Endothelial cell of umbilical vein (primary cell): Measurements from ENCODE around the gene RHOB. TPM values are rescaled to one million over a fixed set of nuclear protein-coding genes. Genes with fewer than 3 reads are reported as not detected.

ENCODE experiments used
- BruUV-seq: library from RNA; stranded (reverse); fragments of 400-500 nt; replicated peaks from 2 replicates; lab custom pipeline; 2021; lab: Mats Ljungman, UMichigan
- CTCF ChIA-PET: fragments of 300-600, 350-600 bp; sonication (Branson Sonifier 250); formaldehyde crosslinking; loops from one replicate; lab custom pipeline; 2021; ENCODE audit warnings: antibody characterized with exemption, inconsistent platforms; lab: Charles Lee
- POLR2A ChIA-PET: fragments of 300-600, 350-600 bp; sonication (Branson Sonifier 250); formaldehyde crosslinking; loops from one replicate; lab custom pipeline; 2021; ENCODE audit warnings: antibody characterized with exemption, inconsistent platforms; lab: Charles Lee
- DNase-seq: peaks from one replicate; pipeline ENCODE4 v3.0.0-alpha.2; 2011; ENCODE audit warnings: low read depth, low spot score
- FAIRE-seq: peaks from 2 replicates; lab custom pipeline; 2011; peaks lifted over from hg19 to GRCh38; lab: Jason Lieb, UNC
- H2AFZ ChIP-seq: 2 replicates; pipeline ENCODE4 v1.6.0; 2012; ENCODE audit warnings: low read depth, low read length, control low read depth, inconsistent platforms
- H3K27ac ChIP-seq: 2 replicates; pipeline ENCODE4 v1.5.1; 2011; ENCODE audit warnings: low read depth, mild to moderate bottlenecking, control low read depth, low read length, moderate library complexity; ENCODE audit not compliant: insufficient read depth
- H3K27me3 ChIP-seq, 2 experiments: 2 replicates each; pipeline versions ENCODE4 v1.6.0 to v1.6.1; 2011; ENCODE audit warnings: low read length in 2 of 2, mixed read lengths in 1 of 2; ENCODE audit not compliant: control insufficient read depth in 2 of 2, insufficient read depth in 2 of 2
- H3K36me3 ChIP-seq, 2 experiments: 2 replicates in 1 of 2; 3 replicates in 1 of 2; pipeline ENCODE4 v1.5.1; 2011; ENCODE audit warnings: low read length in 2 of 2, mild to moderate bottlenecking in 1 of 2, moderate library complexity in 1 of 2; ENCODE audit not compliant: control insufficient read depth in 2 of 2, insufficient read depth in 2 of 2; ENCODE audit errors: extremely low read depth in 1 of 2
- H3K4me1 ChIP-seq: 3 replicates; pipeline ENCODE4 v1.5.1; 2011; ENCODE audit warnings: mild to moderate bottlenecking, low read length; ENCODE audit not compliant: control insufficient read depth, insufficient read depth; ENCODE audit errors: extremely low read depth
- H3K4me2 ChIP-seq: 2 replicates; pipeline ENCODE4 v1.6.1; 2011; ENCODE audit warnings: low read length, control low read depth, mixed read lengths; ENCODE audit not compliant: insufficient read depth
- H3K4me3 ChIP-seq, 3 experiments: fragments of 200-600 bp in 1 of 3; sonication (generic), shearing (Covaris generic) in 1 of 3; replicated peaks in 1 of 3; 2 replicates each; pipeline ENCODE4 v1.5.1; 2011 to 2016; ENCODE audit warnings: control low read depth in 3 of 3, low read length in 3 of 3, mild to moderate bottlenecking in 2 of 3, inconsistent platforms in 1 of 3, low read depth in 1 of 3, moderate library complexity in 1 of 3; ENCODE audit not compliant: insufficient read depth in 1 of 3
- H3K79me2 ChIP-seq: 2 replicates; pipeline ENCODE4 v1.6.0; 2012; ENCODE audit warnings: low read length, inconsistent platforms; ENCODE audit not compliant: control insufficient read depth, insufficient read depth
- H3K9ac ChIP-seq: replicated peaks from 2 replicates; pipeline ENCODE3; 2011; ENCODE audit warnings: low read length, control low read depth; ENCODE audit not compliant: insufficient read depth; ENCODE audit errors: extremely low read depth
- H3K9me1 ChIP-seq: replicated peaks from 3 replicates; pipeline ENCODE4 v1.6.0; 2011; ENCODE audit warnings: mild to moderate bottlenecking, low read length; ENCODE audit not compliant: control insufficient read depth, insufficient read depth; ENCODE audit errors: extremely low read depth
- H3K9me3 ChIP-seq: replicated peaks from 2 replicates; pipeline ENCODE4 v1.5.1; 2012; ENCODE audit warnings: low read length, inconsistent platforms; ENCODE audit not compliant: control insufficient read depth, insufficient read depth
- H4K20me1 ChIP-seq: replicated peaks from 2 replicates; pipeline ENCODE3; 2011; ENCODE audit warnings: mild to moderate bottlenecking, low read length; ENCODE audit not compliant: control insufficient read depth, insufficient read depth; ENCODE audit errors: extremely low read depth
- CTCF ChIP-seq, 2 donors: IDR thresholded peaks; 1 replicate in 1 of 2; 2 replicates in 1 of 2; pipeline ENCODE4 v1.5.1; 2011; ENCODE audit warnings: low read length in 2 of 2, mild to moderate bottlenecking in 2 of 2, moderate library complexity in 2 of 2, control low read depth in 1 of 2, inconsistent platforms in 1 of 2, low read depth in 1 of 2; ENCODE audit not compliant: insufficient read depth in 1 of 2; ENCODE audit errors: extremely low read depth in 1 of 2
- EZH2 ChIP-seq: IDR thresholded peaks from 2 replicates; pipeline ENCODE4 v1.6.1; 2012; ENCODE audit warnings: borderline replicate concordance, low read depth, mild to moderate bottlenecking, moderate library complexity, low read length, inconsistent platforms; ENCODE audit not compliant: severe bottlenecking
- FOS ChIP-seq: IDR thresholded peaks from 2 replicates; pipeline ENCODE4 v1.6.1; 2011; ENCODE audit warnings: mild to moderate bottlenecking, low read length, moderate library complexity, borderline replicate concordance; ENCODE audit not compliant: insufficient read depth
- GATA2 ChIP-seq: IDR thresholded peaks from 2 replicates; pipeline ENCODE4 v1.7.0; 2011; ENCODE audit warnings: low read depth, mild to moderate bottlenecking, moderate library complexity, mixed read lengths, low read length; ENCODE audit not compliant: insufficient read length, insufficient read depth
- JUN ChIP-seq: IDR thresholded peaks from 2 replicates; pipeline ENCODE4 v1.6.1; 2011; ENCODE audit warnings: borderline replicate concordance, low read depth; ENCODE audit not compliant: insufficient read length, insufficient read depth
- MAX ChIP-seq: IDR thresholded peaks from 2 replicates; pipeline ENCODE4 v1.6.1; 2011; ENCODE audit not compliant: insufficient read depth, insufficient read length
- MYC ChIP-seq: IDR thresholded peaks from one replicate; pipeline ENCODE4 v1.6.1; 2011; ENCODE audit warnings: mild to moderate bottlenecking, low read depth, low read length
- POLR2A ChIP-seq: IDR thresholded peaks from 2 replicates; pipeline ENCODE4 v1.6.1; 2012; ENCODE audit warnings: low read depth, mild to moderate bottlenecking, control low read depth, low read length
- POLR2AphosphoS5 ChIP-seq: IDR thresholded peaks from 2 replicates; pipeline ENCODE4 v1.6.1; 2012; ENCODE audit warnings: low read depth, mild to moderate bottlenecking, control low read depth, low read length, moderate library complexity; ENCODE audit not compliant: insufficient read depth
- dilution Hi-C: fragments of 300-500 bp; cut with MboI; formaldehyde crosslinking; loops from one replicate; pipeline ENCODE4 v1.15.0; 2019; ENCODE audit warnings: low sequenced_read_pairs; ENCODE audit not compliant: extremely low pct_ligation_motif_present
- intact Hi-C: fragments of 100-400 bp; cut with micrococcal nuclease; formaldehyde crosslinking; loops from one replicate; pipeline ENCODE4 v1.10.0; 2022
- polyA plus RNA-seq, 4 experiments: library from polyadenylated mRNA; depleted of rRNA in 3 of 4; stranded (reverse) in 3 of 4; unstranded in 1 of 4; fragments of >200 nt; gene quantifications; 2 replicates each; pipeline versions ENCODE4 v1.2.1 to v1.2.3, GENCODE V29; 2011 to 2012; ENCODE audit warnings: missing spikeins in 1 of 4
- total RNA-seq: library from RNA; stranded (reverse); gene quantifications from 2 replicates; pipeline ENCODE4 v1.2.3, GENCODE V29; 2021

Gene RHOB
- total and polyA plus RNA-seq, 2 donors (not counting 3 experiments of a cell fraction or from before 2014, with no cell fraction given): 830 to 1,101 TPM

GRCh38 chr2:20411361-20411894 lies 35.4 kb upstream of the RHOB start:
- no peaks in the 10 kb centered on the region for H3K4me1 ChIP-seq
- FAIRE-seq: peak; percentile 96
- dilution Hi-C loops: no loop called here
- BruUV-seq: no TSS peak
- DNase-seq: peak; percentile 83
- POLR2A ChIA-PET: interaction anchor here (0.7 to 2.6 kb wide), 3 partner anchors 33 to 39 kb away, joined by 6 to 35 read pairs (median 11); partner anchors contain the start of gene RHOB
- H3K9me1 ChIP-seq: no peaks in the 10 kb centered on the region
- intact Hi-C loops: loop anchor here (1.0 kb wide), 3 partner anchors 32 to 231 kb away; no protein-coding TSS in a partner anchor
- no peak overlapping the region for H3K27ac ChIP-seq
- peaks cover 9 to 12% of the 10 kb centered on the region in 2 experiments for H3K27me3 ChIP-seq
- no peak overlapping the region for H3K4me2 ChIP-seq
- no peak overlapping the region for H3K9ac ChIP-seq
- H3K9me3 ChIP-seq: no peaks in the 10 kb centered on the region
- CTCF ChIA-PET: interaction anchor here (0.6 to 12.2 kb wide), 34 partner anchors 9 to 250 kb away, joined by 3 to 225 read pairs (median 5); partner anchors contain the start of genes HS1BP3 and RHOB
- H2AFZ ChIP-seq: no peak overlapping the region
- no peaks in the 10 kb centered on the region for H4K20me1 ChIP-seq
- no peaks in the 10 kb centered on the region for H3K79me2 ChIP-seq
- no peaks in the 10 kb centered on the region for H3K36me3 ChIP-seq
- H3K4me3 ChIP-seq: no peak overlapping the region
- TF ChIP-seq CTCF (IDR thresholded peaks at IDR 0.05; ENCODE audit: extremely low read depth in 1 of 2, insufficient read depth in 1 of 2, low read depth in 1 of 2, low read length in 2 of 2): peak; percentile 88 to 90
- no peak for TF ChIP-seq JUN

GRCh38 chr2:20414806-20415205 lies 32.1 kb upstream of the RHOB start:
- no peaks in the 10 kb centered on the region for H3K79me2 ChIP-seq
- no TSS peak for BruUV-seq
- peaks cover 8 to 11% of the 10 kb centered on the region in 2 experiments for H3K27me3 ChIP-seq
- dilution Hi-C loops: no loop called here
- intact Hi-C loops: no loop called here
- no peak overlapping the region for H3K27ac ChIP-seq
- H3K9me3 ChIP-seq: no peaks in the 10 kb centered on the region
- H3K9me1 ChIP-seq: no peaks in the 10 kb centered on the region
- H4K20me1 ChIP-seq: no peaks in the 10 kb centered on the region
- H2AFZ ChIP-seq: no peak overlapping the region
- DNase-seq: no peak
- no peak for FAIRE-seq
- no peak overlapping the region for H3K4me3 ChIP-seq
- H3K4me1 ChIP-seq: no peaks in the 10 kb centered on the region
- CTCF ChIA-PET: interaction anchor here (1.0 to 12.2 kb wide), 4 partner anchors 9 to 29 kb away, joined by 3 to 150 read pairs (median 64); no protein-coding TSS in a partner anchor
- POLR2A ChIA-PET: interaction anchor here (0.7 kb wide), 1 partner anchor 226 kb away, joined by 5 read pairs; no protein-coding TSS in a partner anchor
- no peak overlapping the region for H3K4me2 ChIP-seq
- no peaks in the 10 kb centered on the region for H3K36me3 ChIP-seq
- no peak for TF ChIP-seq FOS
- no peak for TF ChIP-seq POLR2A
- no peak for TF ChIP-seq MYC
- TF ChIP-seq GATA2: no peak
- TF ChIP-seq MAX: no peak
- TF ChIP-seq CTCF (IDR thresholded peaks at IDR 0.05; ENCODE audit: extremely low read depth in 1 of 2, insufficient read depth in 1 of 2, low read depth in 1 of 2, low read length in 2 of 2): no peak
- no peak for TF ChIP-seq EZH2
- TF ChIP-seq JUN: no peak
- no peak for TF ChIP-seq POLR2AphosphoS5
- no peak overlapping the region for H3K9ac ChIP-seq
